GM23338 (cell line): ENCODE data around the gene DMD. TPM values are rescaled to one million over a fixed set of nuclear protein-coding genes. Genes with fewer than 3 reads are reported as not detected.

Source experiments
- ATAC-seq: fragments of 200-7000 bp; cut with Tn5 transposase; 3 replicates; pipeline ENCODE4 v1.9.1; 2020
- DNase-seq: peaks from one replicate; pipeline ENCODE4 v3.0.0-alpha.2; 2015; ENCODE audit warnings: low spot score
- H2AFZ ChIP-seq: fragments of 200-600 bp; sonication (generic); 2 replicates; pipeline ENCODE4 v1.8.0; 2016; ENCODE audit warnings: antibody characterized with exemption, mild to moderate bottlenecking, moderate library complexity
- H3F3A ChIP-seq: fragments of 200-600 bp; sonication (generic); replicated peaks from 2 replicates; pipeline ENCODE4 v1.8.0; 2017; ENCODE audit warnings: antibody characterized with exemption, mixed run types, low read depth
- H3K27ac ChIP-seq: fragments of 200-600 bp; sonication (generic); 2 replicates; pipeline ENCODE4 v1.6.1; 2016; ENCODE audit warnings: low read depth
- H3K27me3 ChIP-seq: fragments of 200-600 bp; sonication (generic); 2 replicates; pipeline ENCODE4 v1.8.0; 2016; ENCODE audit warnings: mild to moderate bottlenecking, mixed run types, moderate library complexity; ENCODE audit not compliant: insufficient read depth
- H3K36me3 ChIP-seq: fragments of 200-600 bp; sonication (generic); 2 replicates; pipeline ENCODE4 v1.8.0; 2016; ENCODE audit warnings: mild to moderate bottlenecking; ENCODE audit not compliant: insufficient read depth
- H3K4me1 ChIP-seq: fragments of 200-600 bp; sonication (generic); 2 replicates; pipeline ENCODE4 v1.8.0; 2016; ENCODE audit warnings: mild to moderate bottlenecking, moderate library complexity; ENCODE audit not compliant: insufficient read depth
- H3K4me2 ChIP-seq: fragments of 200-600 bp; sonication (generic); 2 replicates; pipeline ENCODE4 v1.7.1; 2017; ENCODE audit warnings: mixed run types
- H3K4me3 ChIP-seq: fragments of 200-600 bp; sonication (generic); 2 replicates; pipeline ENCODE4 v1.6.1; 2016; ENCODE audit warnings: mixed run types
- H3K79me2 ChIP-seq: fragments of 200-600 bp; sonication (generic); replicated peaks from 2 replicates; pipeline ENCODE4 v1.8.0; 2017; ENCODE audit warnings: mild to moderate bottlenecking; ENCODE audit not compliant: insufficient read depth
- H3K9me2 ChIP-seq: fragments of 200-600 bp; sonication (generic); 2 replicates; pipeline ENCODE4 v1.8.0; 2017; ENCODE audit not compliant: insufficient read depth
- H4K20me1 ChIP-seq: fragments of 200-600 bp; sonication (generic); replicated peaks from 2 replicates; pipeline ENCODE4 v1.8.0; 2017; ENCODE audit warnings: mild to moderate bottlenecking; ENCODE audit not compliant: insufficient read depth
- H3K27ac Mint-ChIP-seq: 2 replicates; pipeline ENCODE4 v1.8.0; 2020; ENCODE audit warnings: inconsistent platforms, mild to moderate bottlenecking, moderate library complexity, mixed read lengths
- H3K27me3 Mint-ChIP-seq: 3 replicates; pipeline ENCODE4 v1.8.0; 2022; ENCODE audit warnings: low read depth, mild to moderate bottlenecking, moderate library complexity, mixed read lengths, inconsistent platforms; ENCODE audit not compliant: insufficient read depth, poor library complexity
- H3K36me3 Mint-ChIP-seq: 3 replicates; pipeline ENCODE4 v1.8.0; 2021; ENCODE audit warnings: low read depth, mild to moderate bottlenecking, inconsistent platforms, moderate library complexity, mixed read lengths
- H3K4me1 Mint-ChIP-seq: 3 replicates; pipeline ENCODE4 v1.8.0; 2020; ENCODE audit warnings: mild to moderate bottlenecking, inconsistent platforms, mixed read lengths
- H3K4me3 Mint-ChIP-seq: 3 replicates; pipeline ENCODE4 v1.8.0; 2021; ENCODE audit warnings: moderate library complexity, mild to moderate bottlenecking, inconsistent platforms, mixed read lengths
- H3K9me3 Mint-ChIP-seq: 3 replicates; pipeline ENCODE4 v1.8.0; 2020; ENCODE audit warnings: moderate library complexity, mild to moderate bottlenecking, inconsistent platforms, mixed read lengths
- JUNB ChIP-seq: IDR thresholded peaks from one replicate; pipeline ENCODE4 v1.6.1; 2016; ENCODE audit warnings: antibody characterized with exemption; ENCODE audit not compliant: unreplicated experiment
- NANOG ChIP-seq: IDR thresholded peaks from 2 replicates; pipeline ENCODE4 v1.6.1; 2016; ENCODE audit warnings: antibody characterized with exemption, borderline replicate concordance
- POLR2AphosphoS5 ChIP-seq: IDR thresholded peaks from 2 replicates; pipeline ENCODE4 v1.6.1; 2016; ENCODE audit warnings: antibody characterized with exemption, low read depth
- STAT1 ChIP-seq: IDR thresholded peaks from one replicate; pipeline ENCODE4 v1.6.1; 2016; ENCODE audit warnings: antibody characterized with exemption; ENCODE audit not compliant: unreplicated experiment
- ZNF114 ChIP-seq: fragments of 250-450 bp; sonication (Bioruptor Pico); IDR thresholded peaks from 2 replicates; pipeline ENCODE4 v1.5.0; 2020; ENCODE audit warnings: mild to moderate bottlenecking, moderate library complexity
- ZNF331 ChIP-seq: fragments of 250-450 bp; sonication (Bioruptor Pico); IDR thresholded peaks from 2 replicates; pipeline ENCODE4 v1.5.0; 2020; ENCODE audit warnings: low read depth, mild to moderate bottlenecking, moderate library complexity
- polyA plus RNA-seq: library from polyadenylated mRNA; unstranded; fragments of >200 nt; fragmentation: Nextera tagmentation; extraction: Ambion mirVana; gene quantifications from 2 replicates; pipeline ENCODE4 v1.2.1, GENCODE V29; 2016
- total RNA-seq: library from RNA; depleted of rRNA; stranded (reverse); fragments of >200 nt; shearing (Covaris generic); gene quantifications from 2 replicates; pipeline ENCODE4 v1.2.3, GENCODE V29; 2014
- TF ChIP-seq, protein P1 (sequence below): IDR thresholded peaks from one replicate; pipeline ENCODE4 v1.6.1; 2018; ENCODE audit warnings: antibody characterized with exemption; ENCODE audit not compliant: unreplicated experiment
- TF ChIP-seq, protein P2 (sequence below), 2 experiments: fragments of 200-600 bp in 1 of 2; sonication (generic) in 1 of 2; conservative IDR thresholded peaks; 2 replicates each; pipeline versions ENCODE4 v1.5.1 to v1.6.1; 2016 to 2017; ENCODE audit warnings: antibody characterized with exemption in 2 of 2, low read depth in 2 of 2, mild to moderate bottlenecking in 2 of 2, moderate library complexity in 1 of 2
- TF ChIP-seq, protein P3 (sequence below): IDR thresholded peaks from 2 replicates; pipeline ENCODE4 v1.6.1; 2016; ENCODE audit warnings: antibody characterized with exemption
- TF ChIP-seq, protein P4 (sequence below): fragments of 250-450 bp; sonication (Bioruptor Pico); IDR thresholded peaks from 2 replicates; pipeline ENCODE4 v1.5.0; 2020; ENCODE audit warnings: mild to moderate bottlenecking, moderate library complexity

The DMD gene
- total and polyA plus RNA-seq, 2 experiments from 2014 or later, result 4.5 to 7.6 TPM

DNA sequence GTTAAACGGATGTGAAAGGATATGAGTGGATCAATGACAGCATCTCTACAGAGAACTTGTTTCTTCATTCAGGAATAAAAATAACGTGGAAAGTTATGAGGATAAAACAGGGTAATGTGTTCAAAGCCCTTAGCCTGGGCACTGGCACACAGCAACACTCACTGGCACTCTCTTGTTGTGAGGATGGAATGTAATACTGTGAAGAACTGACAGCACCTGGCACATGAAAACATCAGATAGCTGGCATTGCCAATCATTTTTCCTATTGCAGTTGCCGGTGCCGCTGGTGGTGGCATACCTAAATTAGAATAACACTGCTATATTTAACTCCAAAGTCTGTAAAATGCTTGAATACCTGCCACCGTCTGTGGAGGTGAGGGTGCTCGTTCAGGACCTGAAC, 1061.2 kb downstream of the DMD start:
- DNase-seq (no peak), ATAC-seq (no peak)
- Histone ChIP-seq H4K20me1 (no peaks in the 10 kb centered on the region), H3K4me3 (no peak overlapping the region), H2AFZ (no peak overlapping the region), H3K27ac (no peak overlapping the region), H3K36me3 (no peaks in the 10 kb centered on the region), H3K9me2 (no peaks in the 10 kb centered on the region), H3K79me2 (no peaks in the 10 kb centered on the region), H3F3A (no peaks in the 10 kb centered on the region), H3K4me1 (no peaks in the 10 kb centered on the region), H3K4me2 (no peak overlapping the region), H3K27me3 (no peaks in the 10 kb centered on the region)
- TF ChIP-seq, protein P1, sequence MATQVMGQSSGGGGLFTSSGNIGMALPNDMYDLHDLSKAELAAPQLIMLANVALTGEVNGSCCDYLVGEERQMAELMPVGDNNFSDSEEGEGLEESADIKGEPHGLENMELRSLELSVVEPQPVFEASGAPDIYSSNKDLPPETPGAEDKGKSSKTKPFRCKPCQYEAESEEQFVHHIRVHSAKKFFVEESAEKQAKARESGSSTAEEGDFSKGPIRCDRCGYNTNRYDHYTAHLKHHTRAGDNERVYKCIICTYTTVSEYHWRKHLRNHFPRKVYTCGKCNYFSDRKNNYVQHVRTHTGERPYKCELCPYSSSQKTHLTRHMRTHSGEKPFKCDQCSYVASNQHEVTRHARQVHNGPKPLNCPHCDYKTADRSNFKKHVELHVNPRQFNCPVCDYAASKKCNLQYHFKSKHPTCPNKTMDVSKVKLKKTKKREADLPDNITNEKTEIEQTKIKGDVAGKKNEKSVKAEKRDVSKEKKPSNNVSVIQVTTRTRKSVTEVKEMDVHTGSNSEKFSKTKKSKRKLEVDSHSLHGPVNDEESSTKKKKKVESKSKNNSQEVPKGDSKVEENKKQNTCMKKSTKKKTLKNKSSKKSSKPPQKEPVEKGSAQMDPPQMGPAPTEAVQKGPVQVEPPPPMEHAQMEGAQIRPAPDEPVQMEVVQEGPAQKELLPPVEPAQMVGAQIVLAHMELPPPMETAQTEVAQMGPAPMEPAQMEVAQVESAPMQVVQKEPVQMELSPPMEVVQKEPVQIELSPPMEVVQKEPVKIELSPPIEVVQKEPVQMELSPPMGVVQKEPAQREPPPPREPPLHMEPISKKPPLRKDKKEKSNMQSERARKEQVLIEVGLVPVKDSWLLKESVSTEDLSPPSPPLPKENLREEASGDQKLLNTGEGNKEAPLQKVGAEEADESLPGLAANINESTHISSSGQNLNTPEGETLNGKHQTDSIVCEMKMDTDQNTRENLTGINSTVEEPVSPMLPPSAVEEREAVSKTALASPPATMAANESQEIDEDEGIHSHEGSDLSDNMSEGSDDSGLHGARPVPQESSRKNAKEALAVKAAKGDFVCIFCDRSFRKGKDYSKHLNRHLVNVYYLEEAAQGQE, result no peak
- TF ChIP-seq JUNB, result no peak
- TF ChIP-seq STAT1, result no peak
- no peak for TF ChIP-seq ZNF331 (CRISPR knock-in tag)
- TF ChIP-seq, protein P2, sequence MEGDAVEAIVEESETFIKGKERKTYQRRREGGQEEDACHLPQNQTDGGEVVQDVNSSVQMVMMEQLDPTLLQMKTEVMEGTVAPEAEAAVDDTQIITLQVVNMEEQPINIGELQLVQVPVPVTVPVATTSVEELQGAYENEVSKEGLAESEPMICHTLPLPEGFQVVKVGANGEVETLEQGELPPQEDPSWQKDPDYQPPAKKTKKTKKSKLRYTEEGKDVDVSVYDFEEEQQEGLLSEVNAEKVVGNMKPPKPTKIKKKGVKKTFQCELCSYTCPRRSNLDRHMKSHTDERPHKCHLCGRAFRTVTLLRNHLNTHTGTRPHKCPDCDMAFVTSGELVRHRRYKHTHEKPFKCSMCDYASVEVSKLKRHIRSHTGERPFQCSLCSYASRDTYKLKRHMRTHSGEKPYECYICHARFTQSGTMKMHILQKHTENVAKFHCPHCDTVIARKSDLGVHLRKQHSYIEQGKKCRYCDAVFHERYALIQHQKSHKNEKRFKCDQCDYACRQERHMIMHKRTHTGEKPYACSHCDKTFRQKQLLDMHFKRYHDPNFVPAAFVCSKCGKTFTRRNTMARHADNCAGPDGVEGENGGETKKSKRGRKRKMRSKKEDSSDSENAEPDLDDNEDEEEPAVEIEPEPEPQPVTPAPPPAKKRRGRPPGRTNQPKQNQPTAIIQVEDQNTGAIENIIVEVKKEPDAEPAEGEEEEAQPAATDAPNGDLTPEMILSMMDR (conservative IDR thresholded peaks at IDR 0.05; ENCODE audit: low read depth in 2 of 2), result no peak
- TF ChIP-seq, protein P3, sequence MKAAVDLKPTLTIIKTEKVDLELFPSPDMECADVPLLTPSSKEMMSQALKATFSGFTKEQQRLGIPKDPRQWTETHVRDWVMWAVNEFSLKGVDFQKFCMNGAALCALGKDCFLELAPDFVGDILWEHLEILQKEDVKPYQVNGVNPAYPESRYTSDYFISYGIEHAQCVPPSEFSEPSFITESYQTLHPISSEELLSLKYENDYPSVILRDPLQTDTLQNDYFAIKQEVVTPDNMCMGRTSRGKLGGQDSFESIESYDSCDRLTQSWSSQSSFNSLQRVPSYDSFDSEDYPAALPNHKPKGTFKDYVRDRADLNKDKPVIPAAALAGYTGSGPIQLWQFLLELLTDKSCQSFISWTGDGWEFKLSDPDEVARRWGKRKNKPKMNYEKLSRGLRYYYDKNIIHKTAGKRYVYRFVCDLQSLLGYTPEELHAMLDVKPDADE, result no peak
- no peak for TF ChIP-seq POLR2AphosphoS5
- TF ChIP-seq ZNF114 (CRISPR knock-in tag), result no peak
- Mint-ChIP-seq H3K27me3 (no peaks in the 10 kb centered on the region), H3K4me3 (no peak overlapping the region), H3K27ac (no peak overlapping the region), H3K36me3 (no peaks in the 10 kb centered on the region), H3K9me3 (no peaks in the 10 kb centered on the region), H3K4me1 (peaks cover 12% of the 10 kb centered on the region; the same call in 2 of the 3 replicates)

DNA sequence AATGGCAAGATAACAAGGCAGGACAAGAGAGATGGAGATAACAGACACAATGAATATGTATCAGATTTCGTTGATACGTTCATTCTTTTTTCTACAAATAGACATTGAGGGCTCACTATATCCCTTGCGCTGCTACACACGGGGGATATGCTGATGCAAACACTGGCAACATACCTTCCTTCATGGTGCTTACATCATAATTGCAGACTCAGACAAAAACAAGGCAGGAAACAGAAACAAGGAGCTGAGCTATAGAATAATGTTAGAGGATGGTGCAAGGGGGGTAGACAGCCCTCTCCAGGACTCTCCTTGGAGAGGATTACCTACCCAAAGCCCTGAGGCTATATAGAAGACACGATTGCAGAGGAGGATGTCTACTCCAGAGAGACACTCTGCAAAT, 1069.5 kb downstream of the DMD start:
- H3K4me1 Mint-ChIP-seq, result no peaks in the 10 kb centered on the region; the same call in 2 of the 3 replicates
- no peak for DNase-seq
- no peak overlapping the region for H3K4me3 ChIP-seq
- H3K27me3 ChIP-seq, result no peaks in the 10 kb centered on the region
- H3K36me3 ChIP-seq, result no peaks in the 10 kb centered on the region
- H3K27me3 Mint-ChIP-seq, result peaks cover 2% of the 10 kb centered on the region
- no peak overlapping the region for H3K4me2 ChIP-seq
- no peak overlapping the region for H3K4me3 Mint-ChIP-seq
- H3K27ac Mint-ChIP-seq, result no peak overlapping the region
- H3K9me2 ChIP-seq, result no peaks in the 10 kb centered on the region
- no peaks in the 10 kb centered on the region for H4K20me1 ChIP-seq
- no peak overlapping the region for H2AFZ ChIP-seq
- ATAC-seq, result no peak
- H3K36me3 Mint-ChIP-seq, result no peaks in the 10 kb centered on the region
- no peak overlapping the region for H3K27ac ChIP-seq
- no peaks in the 10 kb centered on the region for H3K9me3 Mint-ChIP-seq
- H3K79me2 ChIP-seq, result no peaks in the 10 kb centered on the region
- H3F3A ChIP-seq, result no peaks in the 10 kb centered on the region
- no peaks in the 10 kb centered on the region for H3K4me1 ChIP-seq
- TF ChIP-seq NANOG (no peak), ZNF331 (CRISPR knock-in tag) (no peak), ZNF114 (CRISPR knock-in tag) (no peak)
- TF ChIP-seq, protein P4, sequence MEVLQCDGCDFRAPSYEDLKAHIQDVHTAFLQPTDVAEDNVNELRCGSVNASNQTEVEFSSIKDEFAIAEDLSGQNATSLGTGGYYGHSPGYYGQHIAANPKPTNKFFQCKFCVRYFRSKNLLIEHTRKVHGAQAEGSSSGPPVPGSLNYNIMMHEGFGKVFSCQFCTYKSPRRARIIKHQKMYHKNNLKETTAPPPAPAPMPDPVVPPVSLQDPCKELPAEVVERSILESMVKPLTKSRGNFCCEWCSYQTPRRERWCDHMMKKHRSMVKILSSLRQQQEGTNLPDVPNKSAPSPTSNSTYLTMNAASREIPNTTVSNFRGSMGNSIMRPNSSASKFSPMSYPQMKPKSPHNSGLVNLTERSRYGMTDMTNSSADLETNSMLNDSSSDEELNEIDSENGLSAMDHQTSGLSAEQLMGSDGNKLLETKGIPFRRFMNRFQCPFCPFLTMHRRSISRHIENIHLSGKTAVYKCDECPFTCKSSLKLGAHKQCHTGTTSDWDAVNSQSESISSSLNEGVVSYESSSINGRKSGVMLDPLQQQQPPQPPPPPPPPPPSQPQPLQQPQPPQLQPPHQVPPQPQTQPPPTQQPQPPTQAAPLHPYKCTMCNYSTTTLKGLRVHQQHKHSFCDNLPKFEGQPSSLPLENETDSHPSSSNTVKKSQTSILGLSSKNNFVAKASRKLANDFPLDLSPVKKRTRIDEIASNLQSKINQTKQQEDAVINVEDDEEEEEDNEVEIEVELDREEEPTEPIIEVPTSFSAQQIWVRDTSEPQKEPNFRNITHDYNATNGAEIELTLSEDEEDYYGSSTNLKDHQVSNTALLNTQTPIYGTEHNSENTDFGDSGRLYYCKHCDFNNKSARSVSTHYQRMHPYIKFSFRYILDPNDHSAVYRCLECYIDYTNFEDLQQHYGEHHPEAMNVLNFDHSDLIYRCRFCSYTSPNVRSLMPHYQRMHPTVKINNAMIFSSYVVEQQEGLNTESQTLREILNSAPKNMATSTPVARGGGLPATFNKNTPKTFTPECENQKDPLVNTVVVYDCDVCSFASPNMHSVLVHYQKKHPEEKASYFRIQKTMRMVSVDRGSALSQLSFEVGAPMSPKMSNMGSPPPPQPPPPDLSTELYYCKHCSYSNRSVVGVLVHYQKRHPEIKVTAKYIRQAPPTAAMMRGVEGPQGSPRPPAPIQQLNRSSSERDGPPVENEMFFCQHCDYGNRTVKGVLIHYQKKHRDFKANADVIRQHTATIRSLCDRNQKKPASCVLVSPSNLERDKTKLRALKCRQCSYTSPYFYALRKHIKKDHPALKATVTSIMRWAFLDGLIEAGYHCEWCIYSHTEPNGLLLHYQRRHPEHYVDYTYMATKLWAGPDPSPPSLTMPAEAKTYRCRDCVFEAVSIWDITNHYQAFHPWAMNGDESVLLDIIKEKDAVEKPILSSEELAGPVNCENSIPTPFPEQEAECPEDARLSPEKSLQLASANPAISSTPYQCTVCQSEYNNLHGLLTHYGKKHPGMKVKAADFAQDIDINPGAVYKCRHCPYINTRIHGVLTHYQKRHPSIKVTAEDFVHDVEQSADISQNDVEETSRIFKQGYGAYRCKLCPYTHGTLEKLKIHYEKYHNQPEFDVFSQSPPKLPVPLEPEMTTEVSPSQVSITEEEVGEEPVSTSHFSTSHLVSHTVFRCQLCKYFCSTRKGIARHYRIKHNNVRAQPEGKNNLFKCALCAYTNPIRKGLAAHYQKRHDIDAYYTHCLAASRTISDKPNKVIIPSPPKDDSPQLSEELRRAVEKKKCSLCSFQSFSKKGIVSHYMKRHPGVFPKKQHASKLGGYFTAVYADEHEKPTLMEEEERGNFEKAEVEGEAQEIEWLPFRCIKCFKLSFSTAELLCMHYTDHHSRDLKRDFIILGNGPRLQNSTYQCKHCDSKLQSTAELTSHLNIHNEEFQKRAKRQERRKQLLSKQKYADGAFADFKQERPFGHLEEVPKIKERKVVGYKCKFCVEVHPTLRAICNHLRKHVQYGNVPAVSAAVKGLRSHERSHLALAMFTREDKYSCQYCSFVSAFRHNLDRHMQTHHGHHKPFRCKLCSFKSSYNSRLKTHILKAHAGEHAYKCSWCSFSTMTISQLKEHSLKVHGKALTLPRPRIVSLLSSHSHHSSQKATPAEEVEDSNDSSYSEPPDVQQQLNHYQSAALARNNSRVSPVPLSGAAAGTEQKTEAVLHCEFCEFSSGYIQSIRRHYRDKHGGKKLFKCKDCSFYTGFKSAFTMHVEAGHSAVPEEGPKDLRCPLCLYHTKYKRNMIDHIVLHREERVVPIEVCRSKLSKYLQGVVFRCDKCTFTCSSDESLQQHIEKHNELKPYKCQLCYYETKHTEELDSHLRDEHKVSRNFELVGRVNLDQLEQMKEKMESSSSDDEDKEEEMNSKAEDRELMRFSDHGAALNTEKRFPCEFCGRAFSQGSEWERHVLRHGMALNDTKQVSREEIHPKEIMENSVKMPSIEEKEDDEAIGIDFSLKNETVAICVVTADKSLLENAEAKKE (CRISPR knock-in tag), result no peak
